Measurements from ENCODE around the gene TSG101. TPM values are rescaled to one million over a fixed set of nuclear protein-coding genes. Genes with fewer than 3 reads are reported as not detected.

The TSG101 gene
- total RNA-seq, 2 donors from 2014 or later = 56.3 to 67.4 TPM

DNA sequence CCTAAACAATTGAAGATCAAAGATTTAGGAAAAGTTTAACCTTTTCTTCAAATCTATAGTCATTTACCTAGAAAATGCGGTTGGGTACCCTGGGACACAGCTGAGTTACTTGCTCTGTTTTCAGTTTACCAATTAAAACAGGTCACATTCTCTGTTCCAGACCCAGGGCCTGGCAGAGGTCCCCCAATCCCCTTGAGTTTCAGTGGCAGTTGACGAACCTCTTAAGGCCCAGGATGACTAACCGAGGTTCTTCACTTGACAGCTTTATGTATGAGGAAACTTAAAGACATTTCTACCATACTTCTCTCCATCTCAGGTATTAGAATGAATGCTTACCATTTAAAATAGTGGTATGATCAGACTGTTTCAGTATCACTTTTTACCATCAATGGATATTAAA, 54.7 kb downstream of the TSG101 start:
- Histone ChIP-seq H3K4me1 (ENCODE audit: control insufficient read depth, insufficient read depth, low read length) (no peaks in the 10 kb centered on the region), H3K4me3 (ENCODE audit: low read length) (no peak overlapping the region), H3K36me3 (ENCODE audit: control insufficient read depth, insufficient read depth, low read length) (peaks cover 27% of the 10 kb centered on the region), H3K27ac (ENCODE audit: low read depth, low read length) (no peak overlapping the region), H3K9me3 (ENCODE audit: control insufficient read depth, low read length) (no peaks in the 10 kb centered on the region), H3K9ac (ENCODE audit: extremely low read depth, low read length, poor library complexity, severe bottlenecking) (no peak overlapping the region), H3K27me3 (ENCODE audit: control insufficient read depth, insufficient read depth, low read length, poor library complexity, severe bottlenecking) (no peaks in the 10 kb centered on the region)
- Mint-ChIP-seq H3K9me3 (no peaks in the 10 kb centered on the region), H3K27ac (no peak overlapping the region), H3K4me3 (no peak overlapping the region), H3K27me3 (ENCODE audit: insufficient read depth) (no peaks in the 10 kb centered on the region), H3K4me1 (no peaks in the 10 kb centered on the region), H3K36me3 (ENCODE audit: low read depth) (peaks cover 30% of the 10 kb centered on the region)
- TF ChIP-seq, protein P1, sequence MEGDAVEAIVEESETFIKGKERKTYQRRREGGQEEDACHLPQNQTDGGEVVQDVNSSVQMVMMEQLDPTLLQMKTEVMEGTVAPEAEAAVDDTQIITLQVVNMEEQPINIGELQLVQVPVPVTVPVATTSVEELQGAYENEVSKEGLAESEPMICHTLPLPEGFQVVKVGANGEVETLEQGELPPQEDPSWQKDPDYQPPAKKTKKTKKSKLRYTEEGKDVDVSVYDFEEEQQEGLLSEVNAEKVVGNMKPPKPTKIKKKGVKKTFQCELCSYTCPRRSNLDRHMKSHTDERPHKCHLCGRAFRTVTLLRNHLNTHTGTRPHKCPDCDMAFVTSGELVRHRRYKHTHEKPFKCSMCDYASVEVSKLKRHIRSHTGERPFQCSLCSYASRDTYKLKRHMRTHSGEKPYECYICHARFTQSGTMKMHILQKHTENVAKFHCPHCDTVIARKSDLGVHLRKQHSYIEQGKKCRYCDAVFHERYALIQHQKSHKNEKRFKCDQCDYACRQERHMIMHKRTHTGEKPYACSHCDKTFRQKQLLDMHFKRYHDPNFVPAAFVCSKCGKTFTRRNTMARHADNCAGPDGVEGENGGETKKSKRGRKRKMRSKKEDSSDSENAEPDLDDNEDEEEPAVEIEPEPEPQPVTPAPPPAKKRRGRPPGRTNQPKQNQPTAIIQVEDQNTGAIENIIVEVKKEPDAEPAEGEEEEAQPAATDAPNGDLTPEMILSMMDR (conservative IDR thresholded peaks at IDR 0.05) = no peak
- 93 to 100% methylated on average over 2 to 3 of the region's 3 CpGs for WGBS, 2 experiments (ENCODE audit: insufficient coverage in 1 of 2, insufficient read length in 1 of 2)
- no peak for DNase-seq

DNA sequence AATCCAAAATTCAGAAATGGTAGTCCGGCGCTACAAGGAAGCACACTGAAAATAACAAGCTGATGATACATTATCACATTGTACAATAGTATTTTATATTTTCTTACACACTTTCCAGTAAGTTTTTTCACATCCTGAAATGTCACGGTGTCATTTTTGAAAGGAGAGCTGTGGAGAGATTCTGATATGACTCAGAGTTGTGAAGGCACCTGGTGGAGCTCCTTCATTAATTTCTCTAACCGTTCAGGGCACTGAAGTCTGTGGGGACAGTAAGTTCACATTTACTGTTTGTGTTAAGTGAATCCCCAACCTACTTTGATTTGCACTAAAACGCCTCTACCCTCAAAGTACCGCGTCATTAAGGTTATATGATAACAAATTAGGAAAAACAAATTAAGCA, 57.8 kb downstream of the TSG101 start:
- H3K27me3 Mint-ChIP-seq (ENCODE audit: insufficient read depth) = no peaks in the 10 kb centered on the region
- H3K9me3 Mint-ChIP-seq = no peaks in the 10 kb centered on the region
- H3K4me1 Mint-ChIP-seq = no peaks in the 10 kb centered on the region
- no peak for DNase-seq
- no peak overlapping the region for H3K4me3 ChIP-seq (ENCODE audit: low read length)
- no peak overlapping the region for H3K27ac ChIP-seq (ENCODE audit: low read depth, low read length)
- no peaks in the 10 kb centered on the region for H3K4me1 ChIP-seq (ENCODE audit: control insufficient read depth, insufficient read depth, low read length)
- H3K27me3 ChIP-seq (ENCODE audit: control insufficient read depth, insufficient read depth, low read length, poor library complexity, severe bottlenecking) = no peaks in the 10 kb centered on the region
- H3K9me3 ChIP-seq (ENCODE audit: control insufficient read depth, low read length) = no peaks in the 10 kb centered on the region
- H3K9ac ChIP-seq (ENCODE audit: extremely low read depth, low read length, poor library complexity, severe bottlenecking) = no peak overlapping the region
- H3K36me3 ChIP-seq (ENCODE audit: control insufficient read depth, insufficient read depth, low read length) = peaks cover 6% of the 10 kb centered on the region
- H3K36me3 Mint-ChIP-seq (ENCODE audit: low read depth) = peaks cover 5% of the 10 kb centered on the region
- WGBS, 2 experiments (ENCODE audit: insufficient coverage in 1 of 2, insufficient read length in 1 of 2) = 98 to 100% methylated on average over 1 to 6 of the region's 7 CpGs
- no peak overlapping the region for H3K4me3 Mint-ChIP-seq
- no peak overlapping the region for H3K27ac Mint-ChIP-seq
- TF ChIP-seq, protein P1 (conservative IDR thresholded peaks at IDR 0.05) = no peak

DNA sequence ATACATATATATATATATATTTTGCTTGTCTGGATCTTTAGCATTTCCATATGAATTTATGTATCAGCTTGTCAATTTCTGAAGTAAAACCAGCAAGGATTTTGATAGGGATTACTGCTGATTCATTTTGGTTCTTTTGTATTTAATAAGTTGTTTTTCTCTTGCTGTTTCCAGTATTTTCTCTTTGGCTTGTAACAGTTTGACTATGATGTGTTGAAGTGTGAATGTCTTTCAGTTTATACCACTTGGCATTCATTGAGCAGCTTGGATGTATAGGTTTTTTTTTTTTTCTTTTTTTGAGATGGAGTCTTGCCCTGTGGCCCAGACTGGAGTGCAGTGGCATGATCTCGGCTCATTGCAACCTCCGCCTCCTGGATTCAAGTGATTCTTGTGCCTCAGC, 58.7 kb downstream of the TSG101 start:
- H3K27me3 ChIP-seq (ENCODE audit: control insufficient read depth, insufficient read depth, low read length, poor library complexity, severe bottlenecking) = no peaks in the 10 kb centered on the region
- 95% methylated on average over 2 of the region's 2 CpGs for WGBS, 2 experiments (ENCODE audit: insufficient coverage in 1 of 2, insufficient read length in 1 of 2)
- TF ChIP-seq, protein P1 (conservative IDR thresholded peaks at IDR 0.05) = no peak
- H3K9me3 Mint-ChIP-seq = no peaks in the 10 kb centered on the region
- H3K4me1 Mint-ChIP-seq = no peaks in the 10 kb centered on the region
- H3K4me3 ChIP-seq (ENCODE audit: low read length) = no peak overlapping the region
- H3K9ac ChIP-seq (ENCODE audit: extremely low read depth, low read length, poor library complexity, severe bottlenecking) = no peak overlapping the region
- no peak overlapping the region for H3K4me3 Mint-ChIP-seq
- no peaks in the 10 kb centered on the region for H3K9me3 ChIP-seq (ENCODE audit: control insufficient read depth, low read length)
- H3K27me3 Mint-ChIP-seq (ENCODE audit: insufficient read depth) = no peaks in the 10 kb centered on the region
- H3K36me3 Mint-ChIP-seq (ENCODE audit: low read depth) = no peaks in the 10 kb centered on the region
- no peaks in the 10 kb centered on the region for H3K36me3 ChIP-seq (ENCODE audit: control insufficient read depth, insufficient read depth, low read length)
- no peak overlapping the region for H3K27ac ChIP-seq (ENCODE audit: low read depth, low read length)
- H3K4me1 ChIP-seq (ENCODE audit: control insufficient read depth, insufficient read depth, low read length) = no peaks in the 10 kb centered on the region
- DNase-seq = no peak
- H3K27ac Mint-ChIP-seq = no peak overlapping the region

All from endodermal cell (in vitro differentiated cells).